Upper lobe of left lung (tissue), 6 donors: ENCODE data around the gene BET1L. TPM values are rescaled to one million over a fixed set of nuclear protein-coding genes. Genes with fewer than 3 reads are reported as not detected.

Source experiments
- ATAC-seq, 2 donors: fragments of 200-7000 bp; cut with Tn5 transposase; one replicate each; pipeline ENCODE4 v1.9.1; 2022; ENCODE audit warnings: mild to moderate bottlenecking in 2 of 2, moderate library complexity in 2 of 2; ENCODE audit not compliant: low FRiP score in 2 of 2
- DNase-seq, 2 donors: peaks; one replicate each; pipeline ENCODE4 v3.0.0-alpha.2; 2019 to 2020
- H3K27ac ChIP-seq, 4 donors: fragments of 200-600 bp; sonication (generic); one replicate each; pipeline ENCODE4 v1.5.1; 2016 to 2019
- H3K27me3 ChIP-seq, 4 donors: fragments of 200-600 bp; sonication (generic); one replicate each; pipeline ENCODE4 v1.5.1; 2017 to 2019
- H3K36me3 ChIP-seq, 4 donors: fragments of 200-600 bp; sonication (generic); one replicate each; pipeline ENCODE4 v1.5.1; 2016 to 2019
- H3K4me1 ChIP-seq, 4 donors: fragments of 200-600 bp; sonication (generic); one replicate each; pipeline ENCODE4 v1.5.1; 2018 to 2019
- H3K4me3 ChIP-seq, 4 donors: fragments of 200-600 bp; sonication (generic); one replicate each; pipeline ENCODE4 v1.5.1; 2017 to 2019; ENCODE audit warnings: mild to moderate bottlenecking in 2 of 4, moderate library complexity in 1 of 4
- H3K9me3 ChIP-seq, 4 donors: fragments of 200-600 bp; sonication (generic); one replicate each; pipeline ENCODE4 v1.5.1; 2018 to 2019
- EP300 ChIP-seq, 4 donors: sonication (generic); formaldehyde crosslinking; IDR thresholded peaks; one replicate each; pipeline ENCODE4 v1.5.1; 2017; ENCODE audit warnings: antibody characterized with exemption in 4 of 4, control low read depth in 2 of 4
- POLR2A ChIP-seq, 4 donors: fragments of 450-650 bp; IDR thresholded peaks; one replicate each; pipeline ENCODE4 v1.5.1; 2016 to 2017; ENCODE audit warnings: antibody characterized with exemption in 4 of 4, mild to moderate bottlenecking in 2 of 4
- POLR2AphosphoS5 ChIP-seq, 2 donors: sonication (generic); formaldehyde crosslinking; IDR thresholded peaks; one replicate each; pipeline ENCODE4 v1.5.1; 2017; ENCODE audit warnings: antibody characterized with exemption in 2 of 2
- WGBS, 2 donors: methylation state at CpG; one replicate each; pipeline ENCODE4 v1.1.5; 2017 to 2018; 5-methylcytosine and 5-hydroxymethylcytosine counted together
- total RNA-seq, 6 donors: library from RNA; depleted of rRNA in 4 of 6; stranded (reverse); fragments of >200 nt in 4 of 6; gene quantifications; one replicate each; pipeline versions ENCODE4 v1.1.0 to v1.2.1, GENCODE V29; 2016 to 2021
- TF ChIP-seq, protein P1 (sequence below), 6 experiments: fragments of 450-650 bp in 4 of 6; fragments of 200-600 bp in 2 of 6; sonication (generic) in 2 of 6; IDR thresholded peaks; one replicate each; pipeline ENCODE4 v1.5.1; 2016 to 2019; ENCODE audit warnings: antibody characterized with exemption in 6 of 6
- donor health status: DM: no; HTN: no; CAD: no; lungs with moderate emphysema.
- donor health status: DM: no; HTN: yes; CAD: no; lungs with severe emphysema.

Gene BET1L
- total RNA-seq, 6 donors from 2014 or later = 24.3 to 70.1 (median 39.0) TPM

DNA sequence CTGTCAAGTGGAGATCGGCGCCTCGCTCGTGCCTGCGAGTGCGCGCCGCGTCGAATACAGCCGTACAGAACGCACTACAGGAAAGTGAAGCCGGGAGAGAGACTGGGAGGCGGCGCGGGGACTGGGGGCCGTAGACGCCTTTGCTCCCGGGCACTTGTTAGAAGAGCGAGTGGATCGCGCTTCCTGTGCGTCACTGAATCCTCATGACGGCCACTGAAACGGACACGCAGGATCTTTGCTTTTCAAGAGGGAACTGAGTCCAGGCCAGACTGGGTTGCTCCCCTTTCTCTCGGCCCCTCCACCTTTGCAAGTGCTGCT is 623 bp upstream of the BET1L start:
- H3K36me3 ChIP-seq = peaks cover 22 to 63% (median 55%) of the 10 kb centered on the region in 4 donors
- peak; percentile 20 for ATAC-seq

DNA sequence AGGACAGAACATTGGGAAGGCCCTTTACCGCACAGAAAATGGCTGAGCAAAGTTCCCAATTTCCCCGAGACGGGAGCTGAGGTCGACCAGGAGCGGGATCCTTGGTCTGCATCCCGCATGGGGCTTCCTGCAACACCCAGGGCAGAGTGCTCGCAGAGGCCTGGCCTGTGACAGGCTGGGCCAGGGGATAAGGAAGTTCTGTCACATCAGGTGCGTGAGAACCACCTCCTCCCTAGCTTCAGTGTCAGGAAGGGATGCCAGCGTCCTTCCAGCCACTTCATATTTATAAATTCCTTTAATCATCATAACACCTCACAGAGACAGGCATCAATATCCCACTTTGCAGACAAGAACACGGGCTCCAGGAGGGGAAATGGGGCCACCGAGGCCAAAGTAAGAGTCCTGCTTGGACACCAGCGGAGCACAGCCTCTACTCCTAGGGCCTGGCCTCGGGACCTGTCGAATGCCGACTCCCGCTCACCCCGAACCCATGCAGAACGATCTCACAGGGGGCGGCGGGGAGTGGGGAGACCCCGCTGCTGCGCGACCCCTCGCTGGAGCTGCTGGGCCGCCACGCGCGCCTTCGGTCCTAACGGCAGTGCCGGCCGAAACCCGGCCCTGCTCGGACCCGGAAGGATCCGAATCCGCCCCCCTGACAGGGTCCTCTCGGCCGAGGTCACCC is 532 bp downstream of the BET1L start:
- peaks cover 41 to 63% (median 46%) of the 10 kb centered on the region in 4 donors for H3K4me1 ChIP-seq
- peak in 1 of 2 donors; percentile 52 for DNase-seq

More for the DNA sequence above, 623 bp upstream of the BET1L start:
- peaks cover 38 to 60% (median 44%) of the 10 kb centered on the region in 4 donors for H3K4me1 ChIP-seq
- DNase-seq = peak in 1 of 2 donors; percentile 63
- H3K4me3 ChIP-seq = peak overlapping the region; percentile 71 to 87 (median 78)
- H3K9me3 ChIP-seq = no peaks in the 10 kb centered on the region
- TF ChIP-seq, protein P1, sequence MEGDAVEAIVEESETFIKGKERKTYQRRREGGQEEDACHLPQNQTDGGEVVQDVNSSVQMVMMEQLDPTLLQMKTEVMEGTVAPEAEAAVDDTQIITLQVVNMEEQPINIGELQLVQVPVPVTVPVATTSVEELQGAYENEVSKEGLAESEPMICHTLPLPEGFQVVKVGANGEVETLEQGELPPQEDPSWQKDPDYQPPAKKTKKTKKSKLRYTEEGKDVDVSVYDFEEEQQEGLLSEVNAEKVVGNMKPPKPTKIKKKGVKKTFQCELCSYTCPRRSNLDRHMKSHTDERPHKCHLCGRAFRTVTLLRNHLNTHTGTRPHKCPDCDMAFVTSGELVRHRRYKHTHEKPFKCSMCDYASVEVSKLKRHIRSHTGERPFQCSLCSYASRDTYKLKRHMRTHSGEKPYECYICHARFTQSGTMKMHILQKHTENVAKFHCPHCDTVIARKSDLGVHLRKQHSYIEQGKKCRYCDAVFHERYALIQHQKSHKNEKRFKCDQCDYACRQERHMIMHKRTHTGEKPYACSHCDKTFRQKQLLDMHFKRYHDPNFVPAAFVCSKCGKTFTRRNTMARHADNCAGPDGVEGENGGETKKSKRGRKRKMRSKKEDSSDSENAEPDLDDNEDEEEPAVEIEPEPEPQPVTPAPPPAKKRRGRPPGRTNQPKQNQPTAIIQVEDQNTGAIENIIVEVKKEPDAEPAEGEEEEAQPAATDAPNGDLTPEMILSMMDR (IDR thresholded peaks at IDR 0.05) = no peak
- TF ChIP-seq POLR2AphosphoS5 (IDR thresholded peaks at IDR 0.05) (no peak), EP300 (IDR thresholded peaks at IDR 0.05) (no peak), POLR2A (IDR thresholded peaks at IDR 0.05) (peak in 1 of 4 donors; percentile 58)
- no peaks in the 10 kb centered on the region for H3K27me3 ChIP-seq
- H3K27ac ChIP-seq = peak overlapping the region; percentile 97 to 99 (median 99)
- 0 to 1% methylated on average over 17 to 27 of the region's 27 CpGs for WGBS, 2 donors

DNA sequence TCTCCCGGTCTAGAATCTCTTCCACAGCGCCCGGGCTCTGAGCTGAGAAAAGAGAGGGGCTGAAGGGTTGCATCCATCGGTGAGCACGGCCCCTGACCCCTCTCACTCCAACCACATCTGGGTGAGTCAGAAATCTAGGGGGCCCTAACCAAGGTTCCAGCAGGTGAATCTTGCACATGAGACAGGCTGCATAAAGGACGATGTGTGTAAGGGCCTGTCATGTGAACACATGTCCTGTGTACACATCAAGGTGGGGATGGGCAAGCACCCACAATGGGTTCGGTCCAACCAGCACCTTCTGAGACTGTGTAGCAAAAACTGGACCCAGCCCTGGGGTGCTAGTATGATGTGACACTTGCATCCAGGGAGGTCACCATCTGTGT is 1.2 kb downstream of the BET1L start:
- ATAC-seq (no peak), DNase-seq (no peak)
- H3K4me3 ChIP-seq = peak overlapping the region; percentile 58 to 87 (median 75)
- peak overlapping the region in 2 of 4 donors; percentile 99 for H3K27ac ChIP-seq
- no peaks in the 10 kb centered on the region for H3K27me3 ChIP-seq
- peaks cover 39 to 59% (median 44%) of the 10 kb centered on the region in 4 donors for H3K4me1 ChIP-seq
- H3K36me3 ChIP-seq = peaks cover 8 to 56% (median 39%) of the 10 kb centered on the region in 4 donors
- no peaks in the 10 kb centered on the region for H3K9me3 ChIP-seq
- 77 to 90% methylated on average over 7 of the region's 7 CpGs for WGBS, 2 donors
- TF ChIP-seq EP300 (IDR thresholded peaks at IDR 0.05) = no peak
- TF ChIP-seq, protein P1 (IDR thresholded peaks at IDR 0.05) = no peak
- TF ChIP-seq POLR2A (IDR thresholded peaks at IDR 0.05) = no peak
- TF ChIP-seq POLR2AphosphoS5 (IDR thresholded peaks at IDR 0.05) = no peak

More for the DNA sequence above, 532 bp downstream of the BET1L start:
- no peak for TF ChIP-seq EP300 (IDR thresholded peaks at IDR 0.05)
- TF ChIP-seq, protein P1 (IDR thresholded peaks at IDR 0.05) = no peak
- TF ChIP-seq POLR2A (IDR thresholded peaks at IDR 0.05) = no peak
- no peak for TF ChIP-seq POLR2AphosphoS5 (IDR thresholded peaks at IDR 0.05)
- no peaks in the 10 kb centered on the region for H3K9me3 ChIP-seq
- peak overlapping the region; percentile 97 to 99 (median 99) for H3K27ac ChIP-seq
- peak in 1 of 2 donors; percentile 25 for ATAC-seq
- H3K27me3 ChIP-seq = no peaks in the 10 kb centered on the region
- H3K36me3 ChIP-seq = peaks cover 14 to 56% (median 44%) of the 10 kb centered on the region in 4 donors
- WGBS, 2 donors = 1 to 7% methylated on average over 9 to 38 of the region's 39 CpGs
- peak overlapping the region; percentile 58 to 87 (median 75) for H3K4me3 ChIP-seq

DNA sequence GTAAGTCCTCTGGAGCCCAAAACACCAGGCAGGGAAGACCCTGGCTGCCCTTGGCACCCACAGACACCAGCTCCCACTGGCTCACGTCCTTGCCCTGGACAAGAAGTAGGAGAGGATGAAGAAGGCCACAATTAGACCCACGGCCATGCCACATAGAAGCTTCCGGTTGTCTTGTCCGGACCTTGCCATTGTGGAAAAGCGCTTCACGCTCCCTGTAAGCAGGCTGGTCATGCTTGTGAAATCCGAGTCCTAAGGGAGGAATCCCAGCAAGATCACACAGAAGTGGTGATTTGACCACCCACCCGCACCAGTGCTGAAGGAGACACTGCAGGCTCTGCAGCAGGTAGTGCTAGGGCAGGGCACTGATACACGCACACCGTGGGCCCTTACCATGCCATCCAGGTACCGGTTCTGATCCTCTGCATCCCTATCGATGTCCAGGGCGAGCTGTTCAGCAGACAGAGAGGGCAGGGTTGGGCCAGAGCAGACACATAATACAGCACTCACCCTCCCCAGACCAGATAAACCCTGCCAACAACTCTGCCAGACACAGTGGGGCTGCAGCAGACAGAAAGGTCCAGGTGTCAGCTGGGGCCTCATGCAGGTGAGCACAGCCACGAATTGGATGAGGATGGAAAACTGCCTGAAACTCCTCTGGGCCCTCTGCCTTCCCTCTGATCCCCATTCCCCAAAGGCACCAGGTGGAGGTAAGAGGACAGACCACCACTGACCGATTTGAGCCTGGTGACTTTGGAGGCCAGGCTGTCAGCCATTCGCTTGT is 1.8 kb downstream of the BET1L start:
- H3K36me3 ChIP-seq = peaks cover 2 to 56% (median 36%) of the 10 kb centered on the region in 4 donors

More for the DNA sequence above, 1.8 kb downstream of the BET1L start:
- WGBS, 2 donors = 93 to 96% methylated on average over 10 to 16 of the region's 16 CpGs
- peaks cover 33 to 53% (median 38%) of the 10 kb centered on the region in 4 donors for H3K4me1 ChIP-seq
- DNase-seq (no peak), ATAC-seq (no peak)
- peak overlapping the region in 2 of 4 donors; percentile 99 for H3K27ac ChIP-seq
- H3K4me3 ChIP-seq = peak overlapping the region in 2 of 4 donors; percentile 71 to 79
- no peaks in the 10 kb centered on the region for H3K27me3 ChIP-seq
- no peaks in the 10 kb centered on the region for H3K9me3 ChIP-seq
- TF ChIP-seq, protein P1 (IDR thresholded peaks at IDR 0.05) = no peak
- no peak for TF ChIP-seq POLR2A (IDR thresholded peaks at IDR 0.05)
- no peak for TF ChIP-seq POLR2AphosphoS5 (IDR thresholded peaks at IDR 0.05)
- no peak for TF ChIP-seq EP300 (IDR thresholded peaks at IDR 0.05)
